ENCODE data around the gene FIZ1. TPM values are rescaled to one million over a fixed set of nuclear protein-coding genes. Genes with fewer than 3 reads are reported as not detected.

Gene FIZ1
- total RNA-seq, 4 donors from 2014 or later, result 9.0 to 18.5 (median 14.0) TPM

- TF ChIP-seq POLR2A (IDR thresholded peaks at IDR 0.05), result no peak
- no peak for TF ChIP-seq CTCF (IDR thresholded peaks at IDR 0.05)
These were observed 3.0 kb downstream of the FIZ1 start for GRCh38 chr19:55596304-55596703.

GRCh38 chr19:55594996-55595545 is 4.2 kb downstream of the FIZ1 start:
- no peak for DNase-seq
- 92 to 98% methylated on average over 4 of the region's 4 CpGs for WGBS, 2 donors
- Histone ChIP-seq H3K4me3 (replicated peaks in 1 of 3) (no peak overlapping the region), H3K27ac (no peak overlapping the region), H3K9me3 (no peaks in the 10 kb centered on the region), H3K4me1 (no peaks in the 10 kb centered on the region), H3K27me3 (no peaks in the 10 kb centered on the region), H3K36me3 (peaks cover 11 to 19% of the 10 kb centered on the region in 2 donors)
- TF ChIP-seq CTCF (IDR thresholded peaks at IDR 0.05), result no peak
- no peak for TF ChIP-seq POLR2A (IDR thresholded peaks at IDR 0.05)
- intact Hi-C loops (cut with DNase I), result no loop called here

More at GRCh38 chr19:55596304-55596703, 3.0 kb downstream of the FIZ1 start:
- no peak for DNase-seq
- H3K36me3 ChIP-seq, result peaks cover 11 to 19% of the 10 kb centered on the region in 2 donors
- peaks cover 6 to 7% of the 10 kb centered on the region in 2 donors for H3K4me1 ChIP-seq
- intact Hi-C loops (cut with DNase I), result no loop called here
- no peak overlapping the region for H3K4me3 ChIP-seq (replicated peaks in 1 of 3)
- H3K27me3 ChIP-seq, result no peaks in the 10 kb centered on the region
- H3K27ac ChIP-seq, result no peak overlapping the region
- whole genome bisulfite sequencing, 2 donors, result 94 to 97% methylated on average over 3 of the region's 3 CpGs
- no peaks in the 10 kb centered on the region for H3K9me3 ChIP-seq

GRCh38 chr19:55593096-55593772 is 6.1 kb downstream of the FIZ1 start:
- intact Hi-C loops (cut with DNase I), result no loop called here
- H3K9me3 ChIP-seq, result no peaks in the 10 kb centered on the region

GRCh38 chr19:55592391-55593090 is 6.8 kb downstream of the FIZ1 start:
- Histone ChIP-seq H3K36me3 (peaks cover 11 to 19% of the 10 kb centered on the region in 2 donors), H3K9me3 (no peaks in the 10 kb centered on the region), H3K27ac (no peak overlapping the region), H3K27me3 (no peaks in the 10 kb centered on the region), H3K4me3 (replicated peaks in 1 of 3) (no peak overlapping the region), H3K4me1 (peaks cover 0 to 3% of the 10 kb centered on the region in 2 donors)
- TF ChIP-seq CTCF (IDR thresholded peaks at IDR 0.05), result no peak
- TF ChIP-seq POLR2A (IDR thresholded peaks at IDR 0.05), result no peak
- intact Hi-C loops (cut with DNase I), result no loop called here
- WGBS, 2 donors, result 90 to 100% methylated on average over 7 to 49 of the region's 73 CpGs
- DNase-seq, result no peak

More at GRCh38 chr19:55593096-55593772, 6.1 kb downstream of the FIZ1 start:
- Histone ChIP-seq H3K4me1 (no peaks in the 10 kb centered on the region), H3K4me3 (replicated peaks in 1 of 3) (no peak overlapping the region), H3K27ac (no peak overlapping the region), H3K36me3 (peaks cover 11 to 19% of the 10 kb centered on the region in 2 donors), H3K27me3 (no peaks in the 10 kb centered on the region)
- no peak for DNase-seq
- no peak for TF ChIP-seq POLR2A (IDR thresholded peaks at IDR 0.05)
- no peak for TF ChIP-seq CTCF (IDR thresholded peaks at IDR 0.05)
- 91 to 95% methylated on average over 8 to 13 of the region's 68 CpGs for WGBS, 2 donors

- Histone ChIP-seq H3K4me3 (replicated peaks in 1 of 3) (no peak overlapping the region), H3K36me3 (peaks cover 11 to 15% of the 10 kb centered on the region in 2 donors), H3K4me1 (peaks cover 4 to 13% of the 10 kb centered on the region in 2 donors), H3K27ac (no peak overlapping the region), H3K9me3 (no peaks in the 10 kb centered on the region), H3K27me3 (no peaks in the 10 kb centered on the region)
- no peak for DNase-seq
- intact Hi-C loops (cut with DNase I), result no loop called here
- TF ChIP-seq POLR2A (IDR thresholded peaks at IDR 0.05), result no peak
- no peak for TF ChIP-seq CTCF (IDR thresholded peaks at IDR 0.05)
- 83 to 85% methylated on average over 10 of the region's 10 CpGs for WGBS, 2 donors
These were observed 7.8 kb downstream of the FIZ1 start for GRCh38 chr19:55591555-55591954.

Measured in thyroid gland (tissue), 4 donors.